Measurements from ENCODE around the gene VAC14. TPM values are rescaled to one million over a fixed set of nuclear protein-coding genes. Genes with fewer than 3 reads are reported as not detected.

VAC14 gene
- total and polyA plus RNA-seq, 2 of the 8 experiments (the other 6 are each of a cell fraction or from before 2014, with no cell fraction given) = 56.0 to 108 TPM

GRCh38 chr16:70745536-70746025 lies 55.4 kb downstream of the VAC14 start:
- Histone ChIP-seq H2BK12ac (ENCODE audit: low read depth, low read length) (no peak overlapping the region), H2AK5ac (ENCODE audit: low read depth, low read length) (no peak overlapping the region), H2BK20ac (ENCODE audit: low read length) (no peak overlapping the region), H3K18ac (ENCODE audit: extremely low read depth, low read length) (no peak overlapping the region), H3K4me3 (ENCODE audit: extremely low read depth in 1 of 4, insufficient read depth in 2 of 4, low read depth in 3 of 4, low read length in 4 of 4) (no peak overlapping the region), H3K56ac (replicated peaks; ENCODE audit: insufficient read length, low read depth, low read length) (no peak overlapping the region), H2BK120ac (replicated peaks; ENCODE audit: low read depth, low read length) (no peak overlapping the region), H3K4ac (replicated peaks; ENCODE audit: insufficient read length, low read depth, low read length) (no peak overlapping the region), H4K5ac (ENCODE audit: insufficient read length, low read depth, low read length) (no peak overlapping the region), H3K79me2 (ENCODE audit: control insufficient read depth in 1 of 2, insufficient read depth in 2 of 2, low read length in 2 of 2) (no peaks in the 10 kb centered on the region), H3K14ac (ENCODE audit: insufficient read length) (no peak overlapping the region), H3K23ac (ENCODE audit: insufficient read length) (no peak overlapping the region), H4K91ac (replicated peaks; ENCODE audit: insufficient read length, low read length) (no peak overlapping the region), H4K8ac (ENCODE audit: extremely low read depth, insufficient read depth, low read length) (no peak overlapping the region), H3K79me1 (ENCODE audit: low read depth, low read length) (no peaks in the 10 kb centered on the region), H3K23me2 (ENCODE audit: low read depth, low read length) (no peaks in the 10 kb centered on the region), H2AFZ (ENCODE audit: low read length) (no peak overlapping the region), H2BK15ac (ENCODE audit: low read length) (no peak overlapping the region), H3K4me1 (replicated peaks in 1 of 4; ENCODE audit: control insufficient read depth in 3 of 4, insufficient read depth in 4 of 4, low read length in 3 of 4) (peaks cover 0 to 9% (median 6%) of the 10 kb centered on the region in 4 experiments; a peak in 5 of 7 replicates), H3K27me3 (replicated peaks in 1 of 4; ENCODE audit: control insufficient read depth in 3 of 4, extremely low read depth in 1 of 4, insufficient read depth in 3 of 4, low read length in 3 of 4) (no peaks in the 10 kb centered on the region), H3K27ac (ENCODE audit: low read depth, low read length) (no peak overlapping the region), H2BK5ac (ENCODE audit: low read depth, low read length) (no peak overlapping the region), H4K20me1 (replicated peaks in 1 of 2; ENCODE audit: control insufficient read depth in 1 of 2, insufficient read depth in 2 of 2, low read length in 2 of 2) (peaks cover 0 to 3% of the 10 kb centered on the region in 2 experiments), H3K9me3 (ENCODE audit: insufficient read depth in 2 of 2, low read depth in 1 of 2, low read length in 1 of 2) (peaks cover 0 to 6% of the 10 kb centered on the region in 2 experiments; a peak in 1 of 4 replicates), H3K4me2 (ENCODE audit: insufficient read depth in 1 of 2, low read depth in 2 of 2, low read length in 2 of 2) (no peak overlapping the region), H3K9ac (replicated peaks in 1 of 4; ENCODE audit: extremely low read depth in 1 of 4, low read depth in 3 of 4, low read length in 3 of 4) (no peak overlapping the region), H3K36me3 (ENCODE audit: control insufficient read depth in 2 of 4, insufficient read depth in 4 of 4, low read length in 3 of 4) (peaks cover 3 to 14% (median 8%) of the 10 kb centered on the region in 4 experiments; a peak in 5 of 8 replicates)
- DNase-seq (ENCODE audit: low read depth in 1 of 2, low spot score in 2 of 2) (no peak), FAIRE-seq (no peak)
- TF ChIP-seq RFX5 (IDR thresholded peaks at IDR 0.05; ENCODE audit: borderline replicate concordance, low read depth, low read length) (no peak), TAF7 (optimal IDR thresholded peaks at IDR 0.05; ENCODE audit: borderline replicate concordance, low read depth, low read length) (no peak), SUZ12 (IDR thresholded peaks at IDR 0.05; ENCODE audit: low read length) (no peak), JUND (IDR thresholded peaks at IDR 0.05; ENCODE audit: low read length) (no peak)
- WGBS, 2 experiments (ENCODE audit: extremely low coverage in 1 of 2, insufficient coverage in 1 of 2, insufficient read length in 1 of 2, insufficient replicate concordance in 2 of 2, low coverage in 1 of 2, low lambda C conversion rate in 2 of 2, missing lambda C conversion rate in 1 of 2) = 97% methylated on average over 6 of the region's 6 CpGs; no CpG with 5 or more reads in 1 of the 2 experiments
- ChIA-PET POLR2A (ENCODE audit: partially characterized antibody) (no interaction called here), CTCF (ENCODE audit: partially characterized antibody) (interaction anchor here (1.0 to 2.0 kb wide), 2 partner anchors 9 to 25 kb away, joined by 5 read pairs; no protein-coding TSS in a partner anchor)
